OCI-LY7 (cell line): ENCODE measurements around the gene LGALS9.

Experiments
- CTCF ChIP-seq: fragments of 200-600 bp; sonication (generic); conservative IDR thresholded peaks from 2 replicates; pipeline ENCODE4 v1.5.1; 2014; ENCODE audit warnings: mild to moderate bottlenecking, antibody characterized with exemption, low read length, moderate library complexity, mixed read lengths
- EZH2phosphoT487 ChIP-seq: fragments of 200-600 bp; sonication (generic); IDR thresholded peaks from 2 replicates; pipeline ENCODE4 v1.6.1; 2018; ENCODE audit warnings: low read depth, borderline replicate concordance, mild to moderate bottlenecking, mixed run types, antibody characterized with exemption, low read length, moderate library complexity, mixed read lengths

GRCh38 chr17:27666831-27667560 lies 36.0 kb downstream of the LGALS9 start:
- TF ChIP-seq CTCF (no peak), EZH2phosphoT487 (no peak)
